ENCODE data around the gene KRTAP2-1.
A peak's percentile ranks its signal among the peaks of the same experiment; 100 is the strongest.

KRTAP2-1 gene

DNA sequence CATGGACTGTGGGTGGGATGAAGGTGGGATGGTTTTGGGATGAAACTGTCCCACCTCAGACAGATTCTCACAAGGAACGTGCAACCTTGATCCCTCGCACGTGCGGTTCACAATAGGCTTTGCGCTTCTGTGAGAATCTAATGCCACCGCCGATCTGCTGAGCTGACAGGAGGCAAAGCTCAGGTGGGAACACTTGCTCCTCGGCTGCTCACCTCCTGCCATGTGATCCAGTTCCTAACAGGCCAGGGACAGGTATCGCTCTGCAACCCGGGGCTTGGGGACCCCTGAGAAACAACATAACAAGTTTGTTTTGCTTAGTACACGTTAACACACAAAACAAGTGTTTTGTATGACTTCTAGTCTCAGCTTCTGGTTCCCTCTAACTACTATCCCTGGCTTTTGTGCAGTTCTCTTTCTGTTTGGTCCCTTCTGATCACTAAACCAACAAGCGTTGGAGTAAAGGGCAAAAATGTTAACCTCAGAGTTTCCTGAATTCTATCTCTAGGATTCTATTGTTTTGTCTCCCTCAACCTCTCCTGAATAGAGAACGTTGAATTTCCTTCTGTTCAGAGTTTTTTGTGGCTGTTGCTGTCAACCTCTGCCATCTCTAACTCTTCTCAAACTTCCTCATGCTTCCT lies 30.4 kb downstream of the KRTAP2-1 start:
- no peak overlapping the region for H3K23ac ChIP-seq (ENCODE audit: low read length in 2 of 2)
- H4K8ac ChIP-seq (ENCODE audit: low read length): no peak overlapping the region
- no peaks in the 10 kb centered on the region for H3K27me3 ChIP-seq (ENCODE audit: control insufficient read depth in 1 of 2, insufficient read depth in 1 of 2, low read length in 2 of 2)
- H3K18ac ChIP-seq (ENCODE audit: low read depth in 1 of 2, low read length in 2 of 2): no peak overlapping the region
- no peak overlapping the region for H2AK5ac ChIP-seq (ENCODE audit: low read length, severe bottlenecking)
- no peak overlapping the region for H2BK120ac ChIP-seq (ENCODE audit: low read depth, low read length)
- no peaks in the 10 kb centered on the region for H3K36me3 ChIP-seq (ENCODE audit: control insufficient read depth in 1 of 2, insufficient read depth in 2 of 2, low read depth in 1 of 2, low read length in 2 of 2)
- H3K9ac ChIP-seq (ENCODE audit: low read length): no peak overlapping the region
- H3K4me1 ChIP-seq (ENCODE audit: control insufficient read depth, insufficient read depth, low read depth, low read length): peaks cover 1% of the 10 kb centered on the region
- no peak overlapping the region for H3K4me3 ChIP-seq (ENCODE audit: insufficient read depth in 1 of 2, low read depth in 1 of 2, low read length in 2 of 2)
- DNase-seq: no peak
- H3K27ac ChIP-seq (ENCODE audit: low read length, poor library complexity, severe bottlenecking): no peak overlapping the region
- H2BK15ac ChIP-seq (ENCODE audit: low read depth, poor library complexity, severe bottlenecking): no peak overlapping the region
- no peak overlapping the region for H2BK5ac ChIP-seq (ENCODE audit: low read depth, low read length, poor library complexity, severe bottlenecking)
- H3K4ac ChIP-seq (ENCODE audit: low read depth in 1 of 2, low read length in 2 of 2): no peak overlapping the region
- no peak overlapping the region for H3K14ac ChIP-seq (ENCODE audit: low read length in 2 of 2)
- no peak overlapping the region for H4K91ac ChIP-seq (ENCODE audit: low read length)
- 90% methylated on average over 13 of the region's 13 CpGs for WGBS
- no peaks in the 10 kb centered on the region for H3K9me3 ChIP-seq (ENCODE audit: control insufficient read depth, low read length)
- H2AFZ ChIP-seq (ENCODE audit: low read depth, low read length): no peak overlapping the region
- no peak overlapping the region for H3K4me2 ChIP-seq (ENCODE audit: low read length, poor library complexity, severe bottlenecking)
- no peak overlapping the region for H2BK12ac ChIP-seq (ENCODE audit: low read length in 2 of 2)
- no peaks in the 10 kb centered on the region for H3K79me1 ChIP-seq (replicated peaks; ENCODE audit: low read length, poor library complexity, severe bottlenecking)

DNA sequence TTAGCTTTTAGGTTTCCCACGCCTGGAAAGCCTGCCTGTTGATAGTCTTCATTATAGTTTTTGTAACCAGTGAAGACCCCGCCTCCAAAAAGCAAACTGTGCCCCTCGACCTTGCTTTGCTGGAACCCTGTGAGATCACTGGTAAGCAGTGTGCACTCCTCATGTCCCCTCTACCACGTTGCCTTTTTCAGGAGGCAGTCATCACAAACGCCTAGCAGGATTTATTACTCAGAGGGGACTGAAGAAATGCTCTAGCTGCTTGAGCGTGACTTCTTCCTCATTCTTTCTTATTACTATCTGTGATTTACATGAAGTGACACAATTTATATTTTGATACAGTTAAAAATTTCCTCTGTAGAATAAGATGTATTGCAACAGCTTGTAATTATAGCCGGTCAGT lies 31.7 kb downstream of the KRTAP2-1 start:
- Histone ChIP-seq H4K91ac (ENCODE audit: low read length) (no peak overlapping the region), H2BK5ac (ENCODE audit: low read depth, low read length, poor library complexity, severe bottlenecking) (no peak overlapping the region), H3K4me2 (ENCODE audit: low read length, poor library complexity, severe bottlenecking) (no peak overlapping the region), H3K4me3 (ENCODE audit: insufficient read depth in 1 of 2, low read depth in 1 of 2, low read length in 2 of 2) (no peak overlapping the region), H2AK5ac (ENCODE audit: low read length, severe bottlenecking) (no peak overlapping the region), H4K8ac (ENCODE audit: low read length) (no peak overlapping the region), H3K23ac (ENCODE audit: low read length in 2 of 2) (no peak overlapping the region), H3K27me3 (ENCODE audit: control insufficient read depth in 1 of 2, insufficient read depth in 1 of 2, low read length in 2 of 2) (no peaks in the 10 kb centered on the region), H3K36me3 (ENCODE audit: control insufficient read depth in 1 of 2, insufficient read depth in 2 of 2, low read depth in 1 of 2, low read length in 2 of 2) (no peaks in the 10 kb centered on the region), H2BK12ac (ENCODE audit: low read length in 2 of 2) (no peak overlapping the region), H3K27ac (ENCODE audit: low read length, poor library complexity, severe bottlenecking) (no peak overlapping the region), H3K14ac (ENCODE audit: low read length in 2 of 2) (no peak overlapping the region), H3K9ac (ENCODE audit: low read length) (no peak overlapping the region), H2BK15ac (ENCODE audit: low read depth, poor library complexity, severe bottlenecking) (no peak overlapping the region), H2BK120ac (ENCODE audit: low read depth, low read length) (no peak overlapping the region), H3K4me1 (ENCODE audit: control insufficient read depth, insufficient read depth, low read depth, low read length) (peaks cover 1% of the 10 kb centered on the region), H2AFZ (ENCODE audit: low read depth, low read length) (no peak overlapping the region), H3K79me1 (replicated peaks; ENCODE audit: low read length, poor library complexity, severe bottlenecking) (no peaks in the 10 kb centered on the region), H3K9me3 (ENCODE audit: control insufficient read depth, low read length) (no peaks in the 10 kb centered on the region), H3K4ac (ENCODE audit: low read depth in 1 of 2, low read length in 2 of 2) (no peak overlapping the region), H3K18ac (ENCODE audit: low read depth in 1 of 2, low read length in 2 of 2) (no peak overlapping the region)
- DNase-seq: no peak
- WGBS: 73% methylated on average over 4 of the region's 7 CpGs

DNA sequence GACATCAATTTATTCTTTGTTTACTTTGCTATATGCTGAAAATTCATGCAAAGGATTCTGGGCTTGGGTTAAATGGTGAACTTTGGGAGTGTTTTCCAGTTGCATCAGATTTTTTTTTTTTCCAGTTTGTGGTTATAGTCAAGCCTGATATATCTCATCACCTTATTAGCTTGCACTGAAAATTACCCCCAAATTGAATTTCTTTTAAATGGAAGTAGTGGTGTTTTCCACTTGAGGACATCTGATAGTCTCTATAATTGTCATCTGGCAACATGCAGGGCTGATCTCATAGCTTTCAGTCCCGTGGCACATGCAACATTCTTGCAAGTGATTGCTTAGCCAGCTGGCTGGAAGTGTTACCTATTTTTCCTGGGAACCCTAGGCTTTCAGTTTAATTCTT lies 33.5 kb downstream of the KRTAP2-1 start:
- H3K14ac ChIP-seq (ENCODE audit: low read length in 2 of 2): no peak overlapping the region
- no peak overlapping the region for H4K91ac ChIP-seq (ENCODE audit: low read length)
- H3K4ac ChIP-seq (ENCODE audit: low read depth in 1 of 2, low read length in 2 of 2): no peak overlapping the region
- H3K27me3 ChIP-seq (ENCODE audit: control insufficient read depth in 1 of 2, insufficient read depth in 1 of 2, low read length in 2 of 2): no peaks in the 10 kb centered on the region
- no peak overlapping the region for H2AFZ ChIP-seq (ENCODE audit: low read depth, low read length)
- no peaks in the 10 kb centered on the region for H3K36me3 ChIP-seq (ENCODE audit: control insufficient read depth in 1 of 2, insufficient read depth in 2 of 2, low read depth in 1 of 2, low read length in 2 of 2)
- no peak overlapping the region for H2BK12ac ChIP-seq (ENCODE audit: low read length in 2 of 2)
- H2BK120ac ChIP-seq (ENCODE audit: low read depth, low read length): no peak overlapping the region
- H2BK5ac ChIP-seq (ENCODE audit: low read depth, low read length, poor library complexity, severe bottlenecking): no peak overlapping the region
- H3K79me1 ChIP-seq (replicated peaks; ENCODE audit: low read length, poor library complexity, severe bottlenecking): no peaks in the 10 kb centered on the region
- no peak overlapping the region for H3K4me3 ChIP-seq (ENCODE audit: insufficient read depth in 1 of 2, low read depth in 1 of 2, low read length in 2 of 2)
- no peak for DNase-seq
- no peak overlapping the region for H3K9ac ChIP-seq (ENCODE audit: low read length)
- no peak overlapping the region for H3K27ac ChIP-seq (ENCODE audit: low read length, poor library complexity, severe bottlenecking)
- no peak overlapping the region for H3K4me2 ChIP-seq (ENCODE audit: low read length, poor library complexity, severe bottlenecking)
- H3K18ac ChIP-seq (ENCODE audit: low read depth in 1 of 2, low read length in 2 of 2): no peak overlapping the region
- H3K9me3 ChIP-seq (ENCODE audit: control insufficient read depth, low read length): no peaks in the 10 kb centered on the region
- H3K4me1 ChIP-seq (ENCODE audit: control insufficient read depth, insufficient read depth, low read depth, low read length): no peaks in the 10 kb centered on the region
- no peak overlapping the region for H2BK15ac ChIP-seq (ENCODE audit: low read depth, poor library complexity, severe bottlenecking)
- H3K23ac ChIP-seq (ENCODE audit: low read length in 2 of 2): no peak overlapping the region
- no peak overlapping the region for H2AK5ac ChIP-seq (ENCODE audit: low read length, severe bottlenecking)
- no peak overlapping the region for H4K8ac ChIP-seq (ENCODE audit: low read length)
- WGBS: 17% methylated on average over 1 of the region's 1 CpG

DNA sequence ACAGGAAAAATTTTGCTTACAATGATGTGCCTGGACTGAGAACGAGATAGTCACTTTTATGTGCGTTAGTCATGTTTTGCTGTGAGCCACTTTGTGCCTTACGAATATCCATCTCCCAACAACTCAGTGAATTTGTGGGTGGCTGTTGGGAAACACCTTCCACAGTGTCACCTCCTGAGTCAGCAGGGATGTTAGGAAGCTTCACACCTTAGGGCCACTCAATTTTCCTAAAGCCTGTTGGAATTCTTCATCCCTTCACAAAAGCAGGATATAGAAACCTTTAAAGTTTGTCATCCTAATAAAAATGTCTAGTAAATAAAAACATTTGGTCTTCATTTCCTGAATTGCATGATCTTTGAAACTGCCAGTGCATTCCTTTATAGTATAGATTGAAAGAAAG lies 33.9 kb downstream of the KRTAP2-1 start:
- no peak overlapping the region for H4K8ac ChIP-seq (ENCODE audit: low read length)
- no peaks in the 10 kb centered on the region for H3K9me3 ChIP-seq (ENCODE audit: control insufficient read depth, low read length)
- H2BK15ac ChIP-seq (ENCODE audit: low read depth, poor library complexity, severe bottlenecking): no peak overlapping the region
- H2AFZ ChIP-seq (ENCODE audit: low read depth, low read length): no peak overlapping the region
- no peaks in the 10 kb centered on the region for H3K4me1 ChIP-seq (ENCODE audit: control insufficient read depth, insufficient read depth, low read depth, low read length)
- H3K79me1 ChIP-seq (replicated peaks; ENCODE audit: low read length, poor library complexity, severe bottlenecking): no peaks in the 10 kb centered on the region
- no peak overlapping the region for H4K91ac ChIP-seq (ENCODE audit: low read length)
- no peak overlapping the region for H3K4ac ChIP-seq (ENCODE audit: low read depth in 1 of 2, low read length in 2 of 2)
- H3K23ac ChIP-seq (ENCODE audit: low read length in 2 of 2): peak overlapping the region in 1 of 2 experiments; percentile 59
- H3K18ac ChIP-seq (ENCODE audit: low read depth in 1 of 2, low read length in 2 of 2): no peak overlapping the region
- no peak overlapping the region for H3K4me2 ChIP-seq (ENCODE audit: low read length, poor library complexity, severe bottlenecking)
- no peak overlapping the region for H3K27ac ChIP-seq (ENCODE audit: low read length, poor library complexity, severe bottlenecking)
- no peak overlapping the region for H2BK120ac ChIP-seq (ENCODE audit: low read depth, low read length)
- no peaks in the 10 kb centered on the region for H3K36me3 ChIP-seq (ENCODE audit: control insufficient read depth in 1 of 2, insufficient read depth in 2 of 2, low read depth in 1 of 2, low read length in 2 of 2)
- no peak overlapping the region for H3K14ac ChIP-seq (ENCODE audit: low read length in 2 of 2)
- DNase-seq: no peak
- H3K4me3 ChIP-seq (ENCODE audit: insufficient read depth in 1 of 2, low read depth in 1 of 2, low read length in 2 of 2): no peak overlapping the region
- H2AK5ac ChIP-seq (ENCODE audit: low read length, severe bottlenecking): peak overlapping the region; percentile 20
- no peaks in the 10 kb centered on the region for H3K27me3 ChIP-seq (ENCODE audit: control insufficient read depth in 1 of 2, insufficient read depth in 1 of 2, low read length in 2 of 2)
- no peak overlapping the region for H2BK12ac ChIP-seq (ENCODE audit: low read length in 2 of 2)
- 88% methylated on average over 3 of the region's 3 CpGs for WGBS
- H3K9ac ChIP-seq (ENCODE audit: low read length): no peak overlapping the region
- no peak overlapping the region for H2BK5ac ChIP-seq (ENCODE audit: low read depth, low read length, poor library complexity, severe bottlenecking)

All from mesenchymal stem cell (in vitro differentiated cells and primary cell).